ENCODE data around the gene MAST2.
"Not testable (repeated sequence)": the region's sequence is repeated elsewhere in the genome, so short reads cannot be mapped to it uniquely, and the experiment has no call there.

The MAST2 gene

GRCh38 chr1:45891087-45891486 is 87.7 kb downstream of the MAST2 start:
- DNase-seq (ENCODE audit: insufficient read length, low spot score) (no peak), FAIRE-seq (no peak)

- no peak for FAIRE-seq
- no peak for DNase-seq (ENCODE audit: insufficient read length, low spot score)
Measured at GRCh38 chr1:45892068-45892785, 88.8 kb downstream of the MAST2 start.

- FAIRE-seq (no peak), DNase-seq (ENCODE audit: insufficient read length, low spot score) (no peak)
Measured at GRCh38 chr1:45894331-45894730, 90.9 kb downstream of the MAST2 start.

- DNase-seq (ENCODE audit: insufficient read length, low spot score) (no peak), FAIRE-seq (no peak)
Measured at GRCh38 chr1:45894921-45895320, 91.5 kb downstream of the MAST2 start.

GRCh38 chr1:45895406-45895805 is 92.0 kb downstream of the MAST2 start:
- FAIRE-seq: no peak

GRCh38 chr1:45906883-45907282 is 103.5 kb downstream of the MAST2 start:
- no peak for FAIRE-seq
- DNase-seq (ENCODE audit: insufficient read length, low spot score): no peak

More at GRCh38 chr1:45895406-45895805, 92.0 kb downstream of the MAST2 start:
- no peak for DNase-seq (ENCODE audit: insufficient read length, low spot score)

- DNase-seq (ENCODE audit: insufficient read length, low spot score) (no peak), FAIRE-seq (no peak)
Measured at GRCh38 chr1:45908611-45909140, 105.3 kb downstream of the MAST2 start.

- FAIRE-seq (no peak), DNase-seq (ENCODE audit: insufficient read length, low spot score) (no peak)
Measured at GRCh38 chr1:45911634-45912033, 108.2 kb downstream of the MAST2 start.

GRCh38 chr1:45913183-45913683 is 109.8 kb downstream of the MAST2 start:
- DNase-seq (ENCODE audit: insufficient read length, low spot score): no peak
- FAIRE-seq: no peak

- no peak for DNase-seq (ENCODE audit: insufficient read length, low spot score)
- FAIRE-seq: no peak
Measured at GRCh38 chr1:45913731-45914501, 110.5 kb downstream of the MAST2 start.

- FAIRE-seq (no peak), DNase-seq (ENCODE audit: insufficient read length, low spot score) (no peak)
Measured at GRCh38 chr1:45914836-45915235, 111.4 kb downstream of the MAST2 start.

- FAIRE-seq (no peak), DNase-seq (ENCODE audit: insufficient read length, low spot score) (no peak)
Measured at GRCh38 chr1:45922374-45922773, 119.0 kb downstream of the MAST2 start.

GRCh38 chr1:45922813-45923212 is 119.4 kb downstream of the MAST2 start:
- no peak for FAIRE-seq
- no peak for DNase-seq (ENCODE audit: insufficient read length, low spot score)

GRCh38 chr1:45923343-45923742 is 119.9 kb downstream of the MAST2 start:
- FAIRE-seq (no peak), DNase-seq (ENCODE audit: insufficient read length, low spot score) (no peak)

- DNase-seq (ENCODE audit: insufficient read length, low spot score) (no peak), FAIRE-seq (no peak)
Measured at GRCh38 chr1:45924736-45925135, 121.3 kb downstream of the MAST2 start.

- DNase-seq (ENCODE audit: insufficient read length, low spot score) (peak; percentile 17), FAIRE-seq (no peak)
Measured at GRCh38 chr1:45925728-45926287, 122.4 kb downstream of the MAST2 start.

- DNase-seq (ENCODE audit: insufficient read length, low spot score) (no peak), FAIRE-seq (peak; percentile 35)
Measured at GRCh38 chr1:45926330-45926729, 122.9 kb downstream of the MAST2 start.

GRCh38 chr1:45927231-45927915 is 124.0 kb downstream of the MAST2 start:
- not testable (repeated sequence) for FAIRE-seq; DNase-seq (ENCODE audit: insufficient read length, low spot score)

- FAIRE-seq (no peak), DNase-seq (ENCODE audit: insufficient read length, low spot score) (no peak)
Measured at GRCh38 chr1:45928486-45929205, 125.2 kb downstream of the MAST2 start.

GRCh38 chr1:45929257-45929687 is 125.9 kb downstream of the MAST2 start:
- DNase-seq (ENCODE audit: insufficient read length, low spot score) (no peak), FAIRE-seq (peak; percentile 14)
